Stomach (tissue), 4 donors: Measurements from ENCODE around the gene ABCA6.

Experiments
- POLR2AphosphoS5 ChIP-seq, 3 donors: sonication (generic); formaldehyde crosslinking; IDR thresholded peaks; one replicate each; pipeline ENCODE4 v1.6.1; 2016; ENCODE audit warnings: antibody characterized with exemption in 3 of 3
- TF ChIP-seq, protein P1 (sequence below), 7 experiments: fragments of 450-650 bp in 4 of 7; fragments of 200-600 bp in 3 of 7; sonication (generic) in 3 of 7; IDR thresholded peaks; one replicate each; pipeline ENCODE4 v1.5.1; 2016 to 2019; ENCODE audit warnings: antibody characterized with exemption in 7 of 7, control low read depth in 2 of 7, mild to moderate bottlenecking in 1 of 7

GRCh38 chr17:69187294-69187693 lies 45.6 kb upstream of the ABCA6 start:
- TF ChIP-seq, protein P1, sequence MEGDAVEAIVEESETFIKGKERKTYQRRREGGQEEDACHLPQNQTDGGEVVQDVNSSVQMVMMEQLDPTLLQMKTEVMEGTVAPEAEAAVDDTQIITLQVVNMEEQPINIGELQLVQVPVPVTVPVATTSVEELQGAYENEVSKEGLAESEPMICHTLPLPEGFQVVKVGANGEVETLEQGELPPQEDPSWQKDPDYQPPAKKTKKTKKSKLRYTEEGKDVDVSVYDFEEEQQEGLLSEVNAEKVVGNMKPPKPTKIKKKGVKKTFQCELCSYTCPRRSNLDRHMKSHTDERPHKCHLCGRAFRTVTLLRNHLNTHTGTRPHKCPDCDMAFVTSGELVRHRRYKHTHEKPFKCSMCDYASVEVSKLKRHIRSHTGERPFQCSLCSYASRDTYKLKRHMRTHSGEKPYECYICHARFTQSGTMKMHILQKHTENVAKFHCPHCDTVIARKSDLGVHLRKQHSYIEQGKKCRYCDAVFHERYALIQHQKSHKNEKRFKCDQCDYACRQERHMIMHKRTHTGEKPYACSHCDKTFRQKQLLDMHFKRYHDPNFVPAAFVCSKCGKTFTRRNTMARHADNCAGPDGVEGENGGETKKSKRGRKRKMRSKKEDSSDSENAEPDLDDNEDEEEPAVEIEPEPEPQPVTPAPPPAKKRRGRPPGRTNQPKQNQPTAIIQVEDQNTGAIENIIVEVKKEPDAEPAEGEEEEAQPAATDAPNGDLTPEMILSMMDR (IDR thresholded peaks at IDR 0.05) = no peak
- no peak for TF ChIP-seq POLR2AphosphoS5 (IDR thresholded peaks at IDR 0.05)
